K562 (cell line): ENCODE results near the gene TRMT2A. TPM values are rescaled to one million over a fixed set of nuclear protein-coding genes. Genes with fewer than 3 reads are reported as not detected.
A peak's percentile ranks its signal among the peaks of the same experiment; 100 is the strongest.

ENCODE experiments used
- CBFB ChIP-seq: sonication (generic); formaldehyde crosslinking; IDR thresholded peaks from 2 replicates; pipeline ENCODE4 v1.4.0; 2020; ENCODE audit warnings: mild to moderate bottlenecking, missing genetic modification reagents
- CHD2 ChIP-seq: IDR thresholded peaks from 2 replicates; pipeline ENCODE4 v1.6.1; 2011; ENCODE audit warnings: low read depth, low read length
- DEAF1 ChIP-seq: fragments of 450-650 bp; formaldehyde crosslinking; IDR thresholded peaks from 2 replicates; pipeline ENCODE4 v1.4.0; 2020; ENCODE audit warnings: mild to moderate bottlenecking, moderate library complexity
- FOXO4 ChIP-seq: fragments of 450-650 bp; formaldehyde crosslinking; IDR thresholded peaks from 2 replicates; pipeline ENCODE4 v1.4.0; 2020; ENCODE audit warnings: mild to moderate bottlenecking, moderate library complexity
- HIVEP1 ChIP-seq: fragments of 250-450 bp; sonication (Bioruptor Pico); IDR thresholded peaks from 2 replicates; pipeline ENCODE4 v1.4.0; 2020; ENCODE audit warnings: mild to moderate bottlenecking
- HLTF ChIP-seq: fragments of 450-650 bp; IDR thresholded peaks from 2 replicates; pipeline ENCODE4 v1.6.1; 2016
- MIER1 ChIP-seq: fragments of 450-650 bp; IDR thresholded peaks from 2 replicates; pipeline ENCODE4 v1.6.1; 2016; ENCODE audit warnings: antibody characterized with exemption, mild to moderate bottlenecking, low read depth
- NCOR1 ChIP-seq: fragments of 450-650 bp; IDR thresholded peaks from 2 replicates; pipeline ENCODE4 v1.6.1; 2016; ENCODE audit warnings: mild to moderate bottlenecking, moderate library complexity
- NR3C1 ChIP-seq: sonication (generic); formaldehyde crosslinking; IDR thresholded peaks from 2 replicates; pipeline ENCODE4 v1.8.1; 2022; ENCODE audit warnings: missing genetic modification reagents
- PHB2 ChIP-seq: fragments of 450-650 bp; IDR thresholded peaks from 2 replicates; pipeline ENCODE4 v1.6.1; 2017; ENCODE audit warnings: low read depth
- POLR2A ChIP-seq: fragments of 450-650 bp; conservative IDR thresholded peaks from 2 replicates; pipeline ENCODE4 v1.6.1; 2016
- POLR2G ChIP-seq: fragments of 200-400 bp; formaldehyde crosslinking; IDR thresholded peaks from 2 replicates; pipeline ENCODE4 v1.6.1; 2017; ENCODE audit warnings: low read depth, mild to moderate bottlenecking, antibody characterized with exemption, low read length, moderate library complexity
- RBM25 ChIP-seq: fragments of 200-400 bp; formaldehyde crosslinking; IDR thresholded peaks from 2 replicates; pipeline ENCODE4 v1.6.1; 2018; ENCODE audit warnings: low read length, low read depth, moderate library complexity; ENCODE audit not compliant: severe bottlenecking
- RCOR1 ChIP-seq, 2 experiments: IDR thresholded peaks; 2 replicates each; pipeline ENCODE4 v1.6.1; 2012; ENCODE audit warnings: low read depth in 2 of 2, low read length in 2 of 2, borderline replicate concordance in 1 of 2, improper control_type of control experiment in 1 of 2
- RFX7 ChIP-seq: fragments of 250-450 bp; sonication (Bioruptor Pico); IDR thresholded peaks from 2 replicates; pipeline ENCODE4 v1.5.1; 2021; ENCODE audit warnings: mild to moderate bottlenecking
- SREBF2 ChIP-seq: sonication (generic); formaldehyde crosslinking; IDR thresholded peaks from 2 replicates; pipeline ENCODE4 v1.4.0; 2020; ENCODE audit warnings: mild to moderate bottlenecking, missing genetic modification reagents
- SUPT5H ChIP-seq: fragments of 450-650 bp; IDR thresholded peaks from 2 replicates; pipeline ENCODE4 v1.6.1; 2016
- TOE1 ChIP-seq, 2 experiments: fragments of 450-650 bp in 1 of 2; sonication (generic) in 1 of 2; formaldehyde crosslinking in 1 of 2; IDR thresholded peaks; 2 replicates each; pipeline versions ENCODE4 v1.7.1 to v1.8.0; 2016 to 2022; ENCODE audit warnings: borderline replicate concordance in 2 of 2, mild to moderate bottlenecking in 2 of 2, antibody characterized with exemption in 1 of 2, inconsistent platforms in 1 of 2, low read depth in 1 of 2, missing genetic modification reagents in 1 of 2, moderate library complexity in 1 of 2
- U2AF2 ChIP-seq: fragments of 200-400 bp; formaldehyde crosslinking; optimal IDR thresholded peaks from 2 replicates; pipeline ENCODE3; 2017; ENCODE audit warnings: low read depth, mild to moderate bottlenecking, low read length
- YY1 ChIP-seq, 3 experiments: IDR thresholded peaks; 2 replicates each; pipeline ENCODE4 v1.6.1; 2011; ENCODE audit warnings: low read length in 2 of 3, mild to moderate bottlenecking in 2 of 3, moderate library complexity in 2 of 3, borderline replicate concordance in 1 of 3, control low read depth in 1 of 3, low read depth in 1 of 3; ENCODE audit not compliant: insufficient read depth in 3 of 3, insufficient replicate concordance in 2 of 3, control insufficient read depth in 1 of 3, insufficient read length in 1 of 3; ENCODE audit errors: extremely low read depth in 1 of 3
- ZC3H4 ChIP-seq: sonication (generic); formaldehyde crosslinking; IDR thresholded peaks from 2 replicates; pipeline ENCODE4 v1.9.0; 2021; ENCODE audit warnings: missing genetic modification reagents, borderline replicate concordance
- ZNF212 ChIP-seq: fragments of 450-650 bp; formaldehyde crosslinking; IDR thresholded peaks from 2 replicates; pipeline ENCODE4 v1.4.0; 2020; ENCODE audit warnings: mild to moderate bottlenecking
- polyA plus RNA-seq, 8 experiments: library from polyadenylated mRNA; depleted of rRNA in 4 of 8; stranded (reverse) in 5 of 8; unstranded in 3 of 8; fragments of >200 nt; fragmentation: Nextera tagmentation in 2 of 8; fragmentation: Illumina TruSeq in 1 of 8; extraction: Ambion mirVana in 2 of 8; extraction: Trizol in 1 of 8; gene quantifications; 2 replicates each; pipeline versions ENCODE4 v1.2.1 to v1.2.3, GENCODE V29; 2011 to 2014; ENCODE audit warnings: inconsistent platforms in 1 of 8, missing spikeins in 1 of 8
- total RNA-seq, 7 experiments: library from RNA; depleted of rRNA in 6 of 7; stranded (reverse); fragments of >200 nt in 6 of 7; fragmentation: Illumina TruSeq in 2 of 7; extraction: Trizol in 2 of 7; gene quantifications; 2 replicates each; pipeline versions ENCODE4 v1.2.1 to v1.2.3, GENCODE V29; 2011 to 2021; ENCODE audit warnings: low replicate concordance in 1 of 7
- TF ChIP-seq, protein P1 (sequence below): fragments of 150-350 bp; IDR thresholded peaks from 2 replicates; pipeline ENCODE4 v1.6.1; 2014; ENCODE audit warnings: low read depth, mild to moderate bottlenecking, low read length, borderline replicate concordance

The TRMT2A gene
- total and polyA plus RNA-seq, 9 of the 15 experiments (the other 6 are each of a cell fraction or from before 2014, with no cell fraction given), result 1.6 to 265 (median 140) TPM

- TF ChIP-seq ZC3H4 (CRISPR knock-in tag) (no peak), DEAF1 (CRISPR knock-in tag) (no peak), NR3C1 (CRISPR knock-in tag) (no peak), TOE1 (IDR thresholded peaks at IDR 0.05; ENCODE audit: borderline replicate concordance) (0 out of 2 replicates have a peak, but pooled peaks have one; percentile 13), TOE1 (CRISPR knock-in tag; IDR thresholded peaks at IDR 0.05; ENCODE audit: borderline replicate concordance, low read depth) (no peak), RFX7 (CRISPR knock-in tag) (peak; percentile 82), ZNF212 (CRISPR knock-in tag) (no peak), CHD2 (peak; percentile 32), SREBF2 (CRISPR knock-in tag) (no peak), POLR2A (peak; percentile 88), SUPT5H (peak; percentile 77), NCOR1 (no peak), HLTF (no peak), CBFB (no peak), HIVEP1 (CRISPR knock-in tag) (no peak), POLR2G (peak; percentile 63), RCOR1 (IDR thresholded peaks at IDR 0.05; ENCODE audit: borderline replicate concordance in 1 of 2, low read depth in 2 of 2, low read length in 2 of 2) (no peak), MIER1 (no peak), RBM25 (no peak), PHB2 (no peak), YY1 (IDR thresholded peaks at IDR 0.05; ENCODE audit: borderline replicate concordance in 1 of 3, control insufficient read depth in 1 of 3, extremely low read depth in 1 of 3, insufficient read depth in 3 of 3, insufficient read length in 1 of 3, insufficient replicate concordance in 2 of 3, low read depth in 1 of 3, low read length in 2 of 3) (no peak), U2AF2 (no peak), FOXO4 (CRISPR knock-in tag) (no peak)
- TF ChIP-seq, protein P1, sequence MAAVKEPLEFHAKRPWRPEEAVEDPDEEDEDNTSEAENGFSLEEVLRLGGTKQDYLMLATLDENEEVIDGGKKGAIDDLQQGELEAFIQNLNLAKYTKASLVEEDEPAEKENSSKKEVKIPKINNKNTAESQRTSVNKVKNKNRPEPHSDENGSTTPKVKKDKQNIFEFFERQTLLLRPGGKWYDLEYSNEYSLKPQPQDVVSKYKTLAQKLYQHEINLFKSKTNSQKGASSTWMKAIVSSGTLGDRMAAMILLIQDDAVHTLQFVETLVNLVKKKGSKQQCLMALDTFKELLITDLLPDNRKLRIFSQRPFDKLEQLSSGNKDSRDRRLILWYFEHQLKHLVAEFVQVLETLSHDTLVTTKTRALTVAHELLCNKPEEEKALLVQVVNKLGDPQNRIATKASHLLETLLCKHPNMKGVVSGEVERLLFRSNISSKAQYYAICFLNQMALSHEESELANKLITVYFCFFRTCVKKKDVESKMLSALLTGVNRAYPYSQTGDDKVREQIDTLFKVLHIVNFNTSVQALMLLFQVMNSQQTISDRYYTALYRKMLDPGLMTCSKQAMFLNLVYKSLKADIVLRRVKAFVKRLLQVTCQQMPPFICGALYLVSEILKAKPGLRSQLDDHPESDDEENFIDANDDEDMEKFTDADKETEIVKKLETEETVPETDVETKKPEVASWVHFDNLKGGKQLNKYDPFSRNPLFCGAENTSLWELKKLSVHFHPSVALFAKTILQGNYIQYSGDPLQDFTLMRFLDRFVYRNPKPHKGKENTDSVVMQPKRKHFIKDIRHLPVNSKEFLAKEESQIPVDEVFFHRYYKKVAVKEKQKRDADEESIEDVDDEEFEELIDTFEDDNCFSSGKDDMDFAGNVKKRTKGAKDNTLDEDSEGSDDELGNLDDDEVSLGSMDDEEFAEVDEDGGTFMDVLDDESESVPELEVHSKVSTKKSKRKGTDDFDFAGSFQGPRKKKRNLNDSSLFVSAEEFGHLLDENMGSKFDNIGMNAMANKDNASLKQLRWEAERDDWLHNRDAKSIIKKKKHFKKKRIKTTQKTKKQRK, result no peak
Measured at GRCh38 chr22:20127869-20128618, 11.0 kb upstream of the TRMT2A start (continued).
